B cell (primary cell): ENCODE results near the gene TSHR. TPM values are rescaled to one million over a fixed set of nuclear protein-coding genes. Genes with fewer than 3 reads are reported as not detected.

Experiments used
- ATAC-seq: fragments of 200-7000 bp; cut with Tn5 transposase; one replicate; pipeline ENCODE4 v1.10.0; 2021; ENCODE audit warnings: low read depth, mild to moderate bottlenecking, moderate number of reproducible peaks, moderate library complexity
- CTCF ChIA-PET: fragments of 350-600 bp; sonication (Branson Sonifier 250); formaldehyde crosslinking; loops from one replicate; lab custom pipeline; 2021; ENCODE audit warnings: antibody characterized with exemption, inconsistent platforms; lab: Charles Lee
- POLR2A ChIA-PET: fragments of 350-600 bp; sonication (Branson Sonifier 250); formaldehyde crosslinking; loops from one replicate; lab custom pipeline; 2021; ENCODE audit warnings: antibody characterized with exemption; lab: Charles Lee
- DNase-seq: peaks from one replicate; pipeline ENCODE4 v3.0.0; 2013
- H2AFZ ChIP-seq: 2 replicates; pipeline ENCODE4 v1.6.1; 2012; ENCODE audit warnings: mild to moderate bottlenecking, low read depth, low read length; ENCODE audit not compliant: insufficient read depth, poor library complexity, severe bottlenecking
- H3K27ac ChIP-seq, 2 donors: 1 replicate in 1 of 2; 2 replicates in 1 of 2; pipeline ENCODE4 v1.5.1; 2012 to 2013; ENCODE audit warnings: low read length in 2 of 2, mild to moderate bottlenecking in 2 of 2, moderate library complexity in 1 of 2
- H3K27me3 ChIP-seq, 4 experiments: fragments of 200-600 bp in 1 of 4; sonication (generic) in 1 of 4; replicated peaks in 1 of 4; 1 replicate in 2 of 4; 2 replicates in 2 of 4; pipeline versions ENCODE4 v1.6.1 to v1.7.0; 2013 to 2016; ENCODE audit warnings: low read length in 3 of 4, mild to moderate bottlenecking in 2 of 4, mixed read lengths in 1 of 4, moderate library complexity in 1 of 4; ENCODE audit not compliant: insufficient read depth in 4 of 4, control insufficient read depth in 3 of 4; ENCODE audit errors: control extremely low read depth in 1 of 4
- H3K36me3 ChIP-seq, 2 experiments: replicated peaks in 1 of 2; 1 replicate in 1 of 2; 2 replicates in 1 of 2; pipeline versions ENCODE4 v1.6.1 to v1.7.1; 2013; ENCODE audit warnings: low read length in 1 of 2; ENCODE audit not compliant: insufficient read depth in 2 of 2, control insufficient read depth in 1 of 2; ENCODE audit errors: control extremely low read depth in 1 of 2, extremely low read depth in 1 of 2
- H3K4me1 ChIP-seq, 2 donors: fragments of 200-600 bp in 1 of 2; sonication (generic) in 1 of 2; 1 replicate in 1 of 2; 2 replicates in 1 of 2; pipeline versions ENCODE4 v1.5.1 to v1.6.1; 2013 to 2017; ENCODE audit warnings: low read length in 2 of 2; ENCODE audit not compliant: control insufficient read depth in 2 of 2, insufficient read depth in 2 of 2
- H3K4me2 ChIP-seq: replicated peaks from 2 replicates; pipeline ENCODE3; 2012; ENCODE audit warnings: mild to moderate bottlenecking, low read depth, low read length; ENCODE audit not compliant: poor library complexity, severe bottlenecking
- H3K4me3 ChIP-seq, 5 experiments: fragments of 200-600 bp in 1 of 5; sonication (generic) in 1 of 5; 1 replicate in 3 of 5; 2 replicates in 2 of 5; pipeline versions ENCODE4 v1.5.1 to v1.7.0; 2011 to 2016; ENCODE audit warnings: low read length in 4 of 5, mild to moderate bottlenecking in 4 of 5, low read depth in 2 of 5, control low read depth in 1 of 5, moderate library complexity in 1 of 5; ENCODE audit not compliant: insufficient read depth in 1 of 5; ENCODE audit errors: control extremely low read depth in 1 of 5, extremely low read depth in 1 of 5
- H3K79me2 ChIP-seq: fragments of 200-600 bp; sonication (generic); one replicate; pipeline ENCODE4 v1.6.0; 2016; ENCODE audit warnings: low read length; ENCODE audit not compliant: control insufficient read depth, insufficient read depth
- H3K9ac ChIP-seq: fragments of 200-600 bp; sonication (generic); 2 replicates; pipeline ENCODE4 v1.6.1; 2017; ENCODE audit warnings: mild to moderate bottlenecking, low read length, moderate library complexity
- H3K9me3 ChIP-seq, 3 donors: one replicate each; pipeline versions ENCODE4 v1.6.1 to v1.7.1; 2013; ENCODE audit warnings: low read length in 2 of 3; ENCODE audit not compliant: control insufficient read depth in 2 of 3, insufficient read depth in 1 of 3; ENCODE audit errors: control extremely low read depth in 1 of 3
- H4K20me1 ChIP-seq: 2 replicates; pipeline ENCODE4 v1.6.0; 2012; ENCODE audit warnings: mild to moderate bottlenecking, low read length; ENCODE audit not compliant: insufficient read depth, control insufficient read depth, poor library complexity, severe bottlenecking
- H3K27ac Mint-ChIP-seq: one replicate; pipeline ENCODE4 v1.8.0; 2021; ENCODE audit warnings: mixed read lengths
- H3K27me3 Mint-ChIP-seq: one replicate; pipeline ENCODE4 v1.8.0; 2021; ENCODE audit warnings: mixed read lengths
- H3K4me1 Mint-ChIP-seq: one replicate; pipeline ENCODE4 v1.8.0; 2021; ENCODE audit warnings: mixed read lengths
- H3K4me3 Mint-ChIP-seq: one replicate; pipeline ENCODE4 v1.8.0; 2021; ENCODE audit warnings: mixed read lengths
- H3K9me3 Mint-ChIP-seq: one replicate; pipeline ENCODE4 v1.8.0; 2022; ENCODE audit warnings: mixed read lengths; ENCODE audit not compliant: insufficient read depth
- CTCF ChIP-seq: fragments of 200-600 bp; IDR thresholded peaks from one replicate; pipeline ENCODE4 v1.8.0; 2022; ENCODE audit warnings: antibody characterized with exemption, mild to moderate bottlenecking
- EZH2 ChIP-seq: IDR thresholded peaks from 2 replicates; pipeline ENCODE4 v1.6.1; 2012; ENCODE audit warnings: borderline replicate concordance, low read depth, mild to moderate bottlenecking, moderate library complexity, low read length; ENCODE audit not compliant: insufficient read depth, poor library complexity, severe bottlenecking
- WGBS: methylation state at CpG from one replicate; pipeline ENCODE4 v1.1.5; 2013; ENCODE audit warnings: missing lambda C conversion rate; ENCODE audit not compliant: insufficient coverage; 5-methylcytosine and 5-hydroxymethylcytosine counted together
- intact Hi-C: fragments of 100-400 bp; cut with micrococcal nuclease; formaldehyde crosslinking; loops from one replicate; pipeline ENCODE4 v1.10.0; 2022
- polyA plus RNA-seq: library from polyadenylated mRNA; depleted of rRNA; stranded (reverse); fragments of >200 nt; gene quantifications from 2 replicates; pipeline ENCODE4 v1.2.3, GENCODE V29; 2012
- total RNA-seq, 2 donors: library from RNA; stranded (reverse); fragments of 120-200 nt in 1 of 2; gene quantifications; 1 replicate in 1 of 2; 2 replicates in 1 of 2; pipeline versions ENCODE4 v1.2.3 to v1.2.4, GENCODE V29; 2013 to 2022

The TSHR gene
- total and polyA plus RNA-seq, 2 donors (not counting 1 experiment from before 2014, with no cell fraction given): 0.15 to 0.37 TPM

- Histone ChIP-seq H3K79me2 (no peaks in the 10 kb centered on the region), H3K36me3 (no peaks in the 10 kb centered on the region), H3K4me2 (no peak overlapping the region), H2AFZ (no peak overlapping the region), H3K27me3 (no peaks in the 10 kb centered on the region), H4K20me1 (no peaks in the 10 kb centered on the region), H3K4me1 (no peaks in the 10 kb centered on the region), H3K9me3 (no peaks in the 10 kb centered on the region), H3K27ac (no peak overlapping the region), H3K4me3 (no peak overlapping the region), H3K9ac (no peak overlapping the region)
- H3K9me3 Mint-ChIP-seq: no peaks in the 10 kb centered on the region
- POLR2A ChIA-PET: no interaction called here
- peaks cover 12% of the 10 kb centered on the region for H3K27me3 Mint-ChIP-seq
- H3K4me1 Mint-ChIP-seq: no peaks in the 10 kb centered on the region
- ATAC-seq (no peak), DNase-seq (no peak)
- TF ChIP-seq EZH2: no peak
- TF ChIP-seq CTCF: no peak
- H3K27ac Mint-ChIP-seq: no peak overlapping the region
- H3K4me3 Mint-ChIP-seq: no peak overlapping the region
- intact Hi-C loops: no loop called here
- CTCF ChIA-PET: no interaction called here
- WGBS: 86% methylated on average over 1 of the region's 2 CpGs
Measured at GRCh38 chr14:80979951-80980350, 24.5 kb downstream of the TSHR start.

- DNase-seq (no peak), ATAC-seq (no peak)
- Histone ChIP-seq H4K20me1 (no peaks in the 10 kb centered on the region), H3K79me2 (no peaks in the 10 kb centered on the region), H3K27ac (no peak overlapping the region), H3K27me3 (no peaks in the 10 kb centered on the region), H2AFZ (no peak overlapping the region), H3K9me3 (no peaks in the 10 kb centered on the region), H3K9ac (no peak overlapping the region), H3K36me3 (no peaks in the 10 kb centered on the region), H3K4me2 (no peak overlapping the region), H3K4me3 (no peak overlapping the region), H3K4me1 (no peaks in the 10 kb centered on the region)
- no peak overlapping the region for H3K27ac Mint-ChIP-seq
- TF ChIP-seq EZH2: no peak
- TF ChIP-seq CTCF: no peak
- intact Hi-C loops: no loop called here
- H3K4me3 Mint-ChIP-seq: no peak overlapping the region
- no peaks in the 10 kb centered on the region for H3K4me1 Mint-ChIP-seq
- H3K27me3 Mint-ChIP-seq: peaks cover 8% of the 10 kb centered on the region
- POLR2A ChIA-PET: no interaction called here
- no peaks in the 10 kb centered on the region for H3K9me3 Mint-ChIP-seq
- WGBS: 95% methylated on average over 3 of the region's 3 CpGs
- CTCF ChIA-PET: no interaction called here
Measured at GRCh38 chr14:80981156-80981555, 25.7 kb downstream of the TSHR start.
